Epithelial cell of prostate (primary cell): ENCODE results near the gene SPAG9.
"Not testable (repeated sequence)": the region's sequence is repeated elsewhere in the genome, so short reads cannot be mapped to it uniquely, and the experiment has no call there.

Source experiments
- DNase-seq: peaks from one replicate; pipeline ENCODE4 v3.0.0-alpha.2; 2011; ENCODE audit warnings: low read depth, low spot score
- H3K27ac ChIP-seq: fragments of 450-650 bp; 2 replicates; pipeline ENCODE4 v1.5.1; 2017; ENCODE audit warnings: mild to moderate bottlenecking

SPAG9 gene

DNA sequence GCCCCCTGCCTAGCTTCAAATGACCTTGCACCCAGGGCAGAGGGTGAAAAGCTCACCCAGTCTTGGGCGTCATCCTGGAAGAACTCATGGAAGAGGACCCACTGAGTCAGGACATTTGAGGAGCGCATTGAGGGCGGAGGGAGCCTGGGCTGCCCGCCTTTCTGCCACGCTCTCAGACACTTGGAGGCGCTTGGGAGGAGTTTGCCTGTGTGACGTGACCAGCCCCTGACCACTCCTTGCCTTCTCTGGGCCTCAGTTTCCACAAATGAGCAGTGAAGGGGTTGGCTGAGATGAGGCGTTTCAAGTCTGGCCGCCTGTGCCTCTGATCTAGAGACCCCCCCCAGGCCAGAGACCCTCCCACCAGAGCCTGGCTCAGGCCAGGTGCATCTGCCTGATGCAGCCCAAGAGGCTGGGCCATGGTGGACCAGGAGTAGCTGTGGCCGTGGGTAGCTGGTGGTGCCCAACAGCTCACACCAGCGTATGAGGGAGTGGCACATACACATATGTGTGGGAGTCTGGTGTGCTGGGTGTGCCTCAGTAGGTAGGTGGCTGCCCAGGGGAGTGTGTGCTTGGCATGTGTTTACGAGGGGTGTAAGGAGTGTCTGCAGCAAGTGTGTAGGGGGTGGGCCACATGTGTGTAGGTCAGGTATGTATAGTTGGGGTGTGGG is 174.3 kb downstream of the SPAG9 start:
- no peak for DNase-seq
- no peak overlapping the region for H3K27ac ChIP-seq

GRCh38 chr17:50945779-50946222 is 174.9 kb downstream of the SPAG9 start:
- no peak overlapping the region for H3K27ac ChIP-seq
- DNase-seq = no peak

GRCh38 chr17:50944902-50945720 is 175.6 kb downstream of the SPAG9 start:
- DNase-seq = no peak
- H3K27ac ChIP-seq = no peak overlapping the region

DNA sequence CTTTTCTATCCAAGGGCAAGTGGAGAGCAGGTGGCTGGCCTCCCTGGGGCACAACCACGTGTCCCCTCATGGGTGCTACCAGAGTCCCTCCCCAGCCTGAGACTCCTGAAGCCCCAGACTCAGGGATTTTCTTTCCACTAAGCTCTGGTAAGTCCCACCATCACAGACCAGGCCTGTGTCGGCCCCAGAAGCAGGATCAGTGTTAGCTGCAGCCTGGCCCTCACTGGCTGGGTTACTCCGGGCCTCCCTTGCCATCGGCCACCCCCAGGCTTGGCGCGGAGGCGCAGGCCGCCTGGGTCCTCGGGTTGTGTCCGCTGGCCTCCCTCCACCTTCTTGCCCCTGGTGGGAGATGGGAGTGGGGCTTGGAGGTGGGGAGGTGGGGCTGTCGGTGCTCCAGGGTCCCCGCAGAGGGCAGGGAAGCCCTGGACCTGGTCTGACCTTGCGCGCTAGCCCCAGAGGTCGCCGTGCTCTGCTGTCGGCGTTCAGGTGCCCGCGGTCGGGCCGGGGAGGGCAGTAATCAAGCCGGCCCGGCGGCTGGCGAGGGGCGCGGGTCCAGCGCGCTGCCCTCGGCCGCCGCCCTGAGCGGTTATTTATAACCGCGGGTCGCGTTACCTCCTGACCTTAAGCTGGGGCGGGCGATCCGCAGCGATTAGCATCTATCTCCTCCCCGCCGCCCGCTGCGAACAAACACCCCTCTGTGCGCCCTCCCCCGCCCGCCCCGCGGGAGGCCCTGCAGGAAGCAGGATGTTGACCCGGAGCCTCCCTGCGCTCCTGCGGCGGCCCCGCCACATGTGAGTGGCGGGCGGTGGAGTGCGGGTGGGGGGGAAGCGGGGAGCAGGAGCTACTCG is 176.4 kb downstream of the SPAG9 start:
- DNase-seq = no peak
- H3K27ac ChIP-seq = peak overlapping the region; percentile 30

DNA sequence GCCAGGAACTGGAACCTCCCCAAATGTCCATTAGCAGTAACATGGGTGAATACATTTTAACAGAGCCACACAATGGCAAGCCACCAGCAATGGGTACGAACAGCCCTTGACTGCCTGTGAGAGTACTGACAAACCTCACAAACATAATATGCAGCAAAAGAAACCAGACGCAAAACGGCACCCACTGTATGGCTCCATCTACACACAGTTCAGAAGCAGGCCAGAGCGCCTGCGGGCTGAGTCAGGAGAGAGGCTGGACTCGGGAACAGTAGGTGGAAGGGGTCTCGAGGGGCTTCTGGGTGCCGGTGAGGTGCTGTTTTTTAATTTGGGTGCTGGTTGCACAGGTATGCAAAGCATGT is 177.1 kb downstream of the SPAG9 start:
- peak overlapping the region; percentile 30 for H3K27ac ChIP-seq
- no peak for DNase-seq

- not testable (repeated sequence) for H3K27ac ChIP-seq, DNase-seq
These were observed 179.0 kb downstream of the SPAG9 start for GRCh38 chr17:50941676-50942048.

DNA sequence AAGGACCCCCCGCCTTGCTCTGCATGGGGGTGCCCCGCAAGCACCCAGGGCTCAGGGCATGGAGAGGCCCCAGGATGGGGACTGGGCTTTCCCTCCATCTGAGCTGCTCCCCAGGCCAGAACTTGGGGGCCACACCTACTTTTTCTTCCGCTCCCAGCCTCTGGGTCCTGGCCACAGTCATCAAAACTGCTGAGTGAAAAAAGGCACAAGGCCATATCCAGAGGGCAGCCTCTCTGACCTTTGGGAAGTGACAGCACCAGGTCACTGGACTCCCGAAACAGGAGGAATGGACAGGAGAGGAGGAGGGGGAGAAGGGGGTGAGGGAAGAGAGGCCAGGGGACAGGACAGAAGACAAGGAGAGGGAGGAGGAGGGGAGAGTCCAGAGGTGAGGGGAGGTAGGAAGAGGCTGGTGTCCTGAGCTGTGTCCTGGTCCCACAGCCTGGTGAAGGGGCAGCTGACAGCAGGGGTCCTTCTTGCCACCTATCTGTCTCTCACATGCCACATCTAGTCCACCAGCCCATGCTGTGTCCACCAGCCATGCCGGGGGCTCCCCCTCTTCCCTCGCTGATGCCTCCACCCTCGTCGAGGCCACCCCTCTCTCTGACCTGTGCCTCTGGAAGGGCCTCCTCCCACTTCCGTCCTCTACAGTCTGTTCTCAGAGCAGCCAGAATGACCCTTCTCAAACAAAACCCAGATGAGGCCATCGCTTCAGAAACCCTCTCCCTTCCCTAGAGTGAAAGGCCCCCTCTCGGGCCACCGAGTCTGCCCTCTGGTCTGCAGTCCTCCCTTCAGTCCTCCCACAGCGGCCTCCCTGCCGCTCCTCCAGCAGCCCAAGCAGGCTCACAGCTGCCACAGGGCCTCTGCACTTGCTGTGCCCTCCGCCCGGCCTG is 180.6 kb downstream of the SPAG9 start:
- no peak overlapping the region for H3K27ac ChIP-seq
- DNase-seq = no peak

- no peak overlapping the region for H3K27ac ChIP-seq
- DNase-seq = no peak
These were observed 181.2 kb downstream of the SPAG9 start for GRCh38 chr17:50939542-50939794.

DNA sequence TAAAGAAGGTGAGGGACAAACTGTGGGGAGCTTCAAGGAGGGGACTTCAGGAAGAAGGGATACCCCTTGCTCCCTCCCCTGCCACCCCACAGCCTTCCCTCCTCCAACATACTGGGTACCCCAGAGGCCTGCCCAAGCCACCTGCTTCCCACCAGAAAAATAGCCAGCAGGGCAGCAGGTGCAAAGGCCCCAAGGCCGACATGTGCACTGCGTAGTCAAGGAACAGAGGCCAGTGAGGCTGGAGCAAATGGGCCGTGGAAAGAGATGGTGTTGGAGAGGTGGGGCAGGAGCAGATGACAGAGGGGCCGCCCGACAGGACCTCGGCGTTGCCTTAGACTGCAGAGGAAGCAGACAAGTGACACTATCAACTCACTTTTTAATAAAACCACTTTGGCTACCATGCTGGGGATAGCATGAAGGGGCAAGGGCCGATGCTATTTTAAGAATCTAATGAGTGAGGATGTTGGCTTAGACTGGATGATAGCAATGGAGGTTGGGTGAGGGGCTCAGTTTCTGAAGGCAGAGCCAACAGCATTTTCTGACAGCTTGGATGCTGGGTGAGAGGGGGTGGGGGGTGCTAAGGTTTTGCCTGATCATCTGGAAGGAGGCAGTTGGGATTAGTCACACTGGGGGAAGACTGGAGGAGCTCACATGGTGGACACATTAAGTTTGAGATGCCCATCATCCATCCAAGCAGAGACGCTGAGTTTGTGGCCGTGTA is 181.7 kb downstream of the SPAG9 start:
- H3K27ac ChIP-seq = no peak overlapping the region
- no peak for DNase-seq

DNA sequence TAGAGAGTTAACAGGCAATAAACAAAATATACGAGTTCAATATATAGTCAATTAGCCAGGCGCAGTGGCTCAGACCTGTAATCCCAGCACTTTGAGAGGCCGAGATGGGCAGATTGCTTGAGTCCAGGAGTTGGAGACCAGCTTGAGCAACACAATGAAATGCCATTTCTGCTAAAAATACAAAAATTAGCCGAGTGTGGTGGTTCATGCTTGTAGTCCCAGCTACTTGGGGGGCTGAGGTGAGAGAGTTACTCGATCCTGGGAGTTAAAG is 184.7 kb downstream of the SPAG9 start:
- DNase-seq = no peak
- no peak overlapping the region for H3K27ac ChIP-seq

GRCh38 chr17:50935221-50935995 is 185.3 kb downstream of the SPAG9 start:
- H3K27ac ChIP-seq = no peak overlapping the region
- no peak for DNase-seq

GRCh38 chr17:50934672-50935220 is 185.9 kb downstream of the SPAG9 start:
- DNase-seq = no peak
- H3K27ac ChIP-seq = no peak overlapping the region

GRCh38 chr17:50934161-50934560 is 186.5 kb downstream of the SPAG9 start:
- peak overlapping the region; percentile 36 for H3K27ac ChIP-seq
- DNase-seq = no peak

- peak overlapping the region; percentile 81 for H3K27ac ChIP-seq
- no peak for DNase-seq
These were observed 189.3 kb downstream of the SPAG9 start for GRCh38 chr17:50931144-50931908.

GRCh38 chr17:50928646-50929045 is 192.0 kb downstream of the SPAG9 start:
- DNase-seq = no peak
- H3K27ac ChIP-seq = no peak overlapping the region

GRCh38 chr17:50927287-50927686 is 193.4 kb downstream of the SPAG9 start:
- no peak overlapping the region for H3K27ac ChIP-seq
- DNase-seq = no peak

DNA sequence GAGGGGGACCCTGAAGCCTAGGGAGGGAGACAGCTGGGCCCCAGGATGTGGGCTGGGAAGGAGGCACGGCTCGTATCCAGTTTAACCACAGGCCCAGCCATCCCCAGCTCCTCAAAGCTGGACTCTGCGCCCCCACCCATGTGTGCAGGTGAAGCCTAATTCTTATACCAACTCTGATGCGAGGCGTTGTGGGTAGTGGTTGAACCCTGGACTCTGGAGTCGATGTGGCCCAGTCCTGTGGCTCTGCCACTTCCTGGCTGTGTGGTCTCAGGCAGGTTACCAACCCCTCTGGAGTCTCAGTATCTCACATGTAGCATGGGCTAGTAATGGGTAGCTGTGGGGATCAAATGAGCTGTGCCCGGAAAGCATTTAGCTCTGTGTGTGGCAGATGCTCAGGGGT is 194.1 kb downstream of the SPAG9 start:
- no peak overlapping the region for H3K27ac ChIP-seq
- DNase-seq = no peak

DNA sequence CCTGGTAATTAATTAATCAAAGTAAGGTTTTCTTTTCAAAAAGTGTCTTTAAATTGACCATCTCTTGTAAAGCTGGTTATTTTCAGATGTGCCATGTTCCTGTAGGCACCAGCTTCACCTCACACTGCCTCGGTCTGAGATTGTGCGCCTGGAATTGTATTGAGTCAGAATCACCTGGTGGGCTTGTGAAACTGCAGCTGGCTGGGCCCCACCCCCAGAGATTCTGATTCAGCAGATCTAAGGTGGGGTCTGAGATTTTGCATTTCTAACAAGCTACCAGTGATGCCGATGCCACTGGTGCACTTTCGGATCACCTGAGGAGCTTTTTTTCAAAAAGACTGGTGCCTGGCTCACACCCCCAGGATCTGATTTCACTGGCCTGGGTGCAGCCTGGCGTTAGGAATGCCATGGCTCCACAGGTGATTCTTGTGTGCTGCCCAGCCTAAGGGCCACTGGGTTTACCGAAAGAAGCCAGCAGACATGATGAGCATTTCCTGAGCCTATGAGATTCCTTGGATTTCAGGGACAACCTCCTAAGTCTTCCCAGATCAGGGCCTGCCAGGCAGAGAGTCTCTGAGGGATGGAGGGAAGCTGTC is 195.3 kb downstream of the SPAG9 start:
- no peak for DNase-seq
- no peak overlapping the region for H3K27ac ChIP-seq
